ENCODE results near the gene ERRFI1.

GRCh38 chr1:7962014-7962335 lies 64.1 kb downstream of the ERRFI1 start:
- TF ChIP-seq ZBTB7A (IDR thresholded peaks at IDR 0.05; ENCODE audit: low read depth) (no peak), FOXM1 (IDR thresholded peaks at IDR 0.05; ENCODE audit: borderline replicate concordance, low read depth) (no peak), EP300 (IDR thresholded peaks at IDR 0.05; ENCODE audit: borderline replicate concordance) (no peak), TCF12 (IDR thresholded peaks at IDR 0.05; ENCODE audit: low read depth) (no peak), RAD21 (IDR thresholded peaks at IDR 0.05; ENCODE audit: low read depth) (no peak), YY1 (IDR thresholded peaks at IDR 0.05; ENCODE audit: low read depth) (no peak), TAF1 (IDR thresholded peaks at IDR 0.05; ENCODE audit: low read depth) (no peak), CREB1 (IDR thresholded peaks at IDR 0.05; ENCODE audit: low read depth) (no peak), NFIC (IDR thresholded peaks at IDR 0.05) (no peak), TEAD4 (IDR thresholded peaks at IDR 0.05) (no peak), EGR1 (IDR thresholded peaks at IDR 0.05) (no peak), MAX (IDR thresholded peaks at IDR 0.05) (no peak)
- TF ChIP-seq, protein P1, sequence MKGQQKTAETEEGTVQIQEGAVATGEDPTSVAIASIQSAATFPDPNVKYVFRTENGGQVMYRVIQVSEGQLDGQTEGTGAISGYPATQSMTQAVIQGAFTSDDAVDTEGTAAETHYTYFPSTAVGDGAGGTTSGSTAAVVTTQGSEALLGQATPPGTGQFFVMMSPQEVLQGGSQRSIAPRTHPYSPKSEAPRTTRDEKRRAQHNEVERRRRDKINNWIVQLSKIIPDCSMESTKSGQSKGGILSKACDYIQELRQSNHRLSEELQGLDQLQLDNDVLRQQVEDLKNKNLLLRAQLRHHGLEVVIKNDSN (IDR thresholded peaks at IDR 0.05), result no peak

All from Ishikawa (cell line).